Gastrocnemius medialis (tissue), 4 donors: ENCODE results near the gene KMT5B. TPM values are rescaled to one million over a fixed set of nuclear protein-coding genes. Genes with fewer than 3 reads are reported as not detected.

ENCODE experiments used
- ATAC-seq, 2 donors: fragments of 150-250 bp; one replicate each; pipeline ENCODE4 v1.9.1; 2016
- DNase-seq, 2 donors: peaks; one replicate each; pipeline ENCODE4 v3.0.0-alpha.2; 2019
- H3K27ac ChIP-seq, 4 donors: fragments of 200-600 bp; sonication (generic); 1 replicate in 1 of 4; 2 replicates in 3 of 4; pipeline ENCODE4 v1.5.1; 2016 to 2018; ENCODE audit warnings: mild to moderate bottlenecking in 2 of 4, moderate library complexity in 1 of 4
- H3K27me3 ChIP-seq, 3 donors: fragments of 200-600 bp; sonication (generic) in 2 of 3; 1 replicate in 1 of 3; 2 replicates in 2 of 3; pipeline versions ENCODE4 v1.5.1 to v1.6.0; 2016 to 2019; ENCODE audit warnings: mild to moderate bottlenecking in 1 of 3, moderate library complexity in 1 of 3
- H3K36me3 ChIP-seq, 2 donors: fragments of 200-600 bp; sonication (generic) in 1 of 2; one replicate each; pipeline ENCODE4 v1.5.1; 2017 to 2018
- H3K4me1 ChIP-seq, 2 donors: fragments of 200-600 bp; sonication (generic) in 1 of 2; one replicate each; pipeline ENCODE4 v1.5.1; 2016 to 2017; ENCODE audit warnings: mild to moderate bottlenecking in 2 of 2
- H3K4me3 ChIP-seq, 4 donors: fragments of 200-600 bp; sonication (generic) in 3 of 4; 1 replicate in 1 of 4; 2 replicates in 3 of 4; pipeline ENCODE4 v1.5.1; 2016 to 2019; ENCODE audit warnings: mild to moderate bottlenecking in 2 of 4
- H3K9me3 ChIP-seq, 3 donors: fragments of 200-600 bp; sonication (generic) in 2 of 3; 1 replicate in 1 of 3; 2 replicates in 2 of 3; pipeline ENCODE4 v1.5.1; 2016 to 2019
- POLR2A ChIP-seq, 2 donors: fragments of 450-650 bp; IDR thresholded peaks; one replicate each; pipeline ENCODE4 v1.6.1; 2017; ENCODE audit warnings: antibody characterized with exemption in 2 of 2, mild to moderate bottlenecking in 2 of 2, moderate library complexity in 2 of 2
- in situ Hi-C, 4 donors: fragments of 200-750 bp; cut with MboI; loops; one replicate each; pipeline versions ENCODE4 v1.15.0 to v1.8.0; 2017; ENCODE audit warnings: low sequenced_read_pairs in 4 of 4
- intact Hi-C: fragments of 100-400 bp; cut with DNase I; formaldehyde crosslinking; loops from one replicate; pipeline ENCODE4 v1.15.1; 2023; ENCODE audit warnings: low total_unique reads
- total RNA-seq, 4 donors: library from RNA; depleted of rRNA; stranded (reverse); fragments of >200 nt; gene quantifications; one replicate each; pipeline versions ENCODE4 v1.1.0 to v1.2.3, GENCODE V29; 2016
- TF ChIP-seq, protein P1 (sequence below), 5 experiments: fragments of 450-650 bp in 3 of 5; fragments of 200-600 bp in 2 of 5; sonication (generic) in 2 of 5; IDR thresholded peaks in 4 of 5; conservative IDR thresholded peaks in 1 of 5; 1 replicate in 4 of 5; 2 replicates in 1 of 5; pipeline ENCODE4 v1.5.1; 2016 to 2019; ENCODE audit warnings: antibody characterized with exemption in 5 of 5, mild to moderate bottlenecking in 3 of 5, moderate library complexity in 3 of 5

Gene KMT5B
- total RNA-seq, 4 donors from 2014 or later: 17.3 to 21.0 (median 19.2) TPM

DNA sequence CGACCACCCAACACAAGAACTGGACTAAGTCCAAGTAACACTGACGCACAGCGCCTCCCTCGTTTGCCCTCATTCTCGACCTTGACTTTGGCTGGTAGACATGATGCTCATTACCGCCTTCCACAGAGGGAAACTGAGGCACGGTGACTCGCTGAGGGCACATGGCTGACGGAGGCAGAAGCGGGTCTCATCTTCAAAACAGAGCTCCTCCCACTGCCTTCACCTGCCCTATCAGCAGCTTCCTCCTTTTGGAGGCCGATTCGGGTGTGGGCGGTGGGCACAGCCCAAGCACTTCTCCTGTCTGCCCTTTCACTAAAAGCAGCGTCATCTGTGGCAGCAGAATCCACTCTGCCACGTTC lies 2.0 kb upstream of the KMT5B start:
- in situ Hi-C loops (no loop called here), intact Hi-C loops (loop anchor here (2.0 to 10.0 kb wide), 2 partner anchors 624 to 690 kb away; partner anchors contain the start of genes IGHMBP2 and MRPL21)
- Histone ChIP-seq H3K27ac (peak overlapping the region; percentile 89 to 100 (median 96)), H3K36me3 (no peaks in the 10 kb centered on the region), H3K9me3 (no peaks in the 10 kb centered on the region), H3K27me3 (no peaks in the 10 kb centered on the region), H3K4me1 (peaks cover 28 to 31% of the 10 kb centered on the region in 2 donors), H3K4me3 (no peak overlapping the region)
- TF ChIP-seq POLR2A (IDR thresholded peaks at IDR 0.05): no peak
- ATAC-seq (no peak), DNase-seq (peak in 1 of 2 donors; percentile 24)

DNA sequence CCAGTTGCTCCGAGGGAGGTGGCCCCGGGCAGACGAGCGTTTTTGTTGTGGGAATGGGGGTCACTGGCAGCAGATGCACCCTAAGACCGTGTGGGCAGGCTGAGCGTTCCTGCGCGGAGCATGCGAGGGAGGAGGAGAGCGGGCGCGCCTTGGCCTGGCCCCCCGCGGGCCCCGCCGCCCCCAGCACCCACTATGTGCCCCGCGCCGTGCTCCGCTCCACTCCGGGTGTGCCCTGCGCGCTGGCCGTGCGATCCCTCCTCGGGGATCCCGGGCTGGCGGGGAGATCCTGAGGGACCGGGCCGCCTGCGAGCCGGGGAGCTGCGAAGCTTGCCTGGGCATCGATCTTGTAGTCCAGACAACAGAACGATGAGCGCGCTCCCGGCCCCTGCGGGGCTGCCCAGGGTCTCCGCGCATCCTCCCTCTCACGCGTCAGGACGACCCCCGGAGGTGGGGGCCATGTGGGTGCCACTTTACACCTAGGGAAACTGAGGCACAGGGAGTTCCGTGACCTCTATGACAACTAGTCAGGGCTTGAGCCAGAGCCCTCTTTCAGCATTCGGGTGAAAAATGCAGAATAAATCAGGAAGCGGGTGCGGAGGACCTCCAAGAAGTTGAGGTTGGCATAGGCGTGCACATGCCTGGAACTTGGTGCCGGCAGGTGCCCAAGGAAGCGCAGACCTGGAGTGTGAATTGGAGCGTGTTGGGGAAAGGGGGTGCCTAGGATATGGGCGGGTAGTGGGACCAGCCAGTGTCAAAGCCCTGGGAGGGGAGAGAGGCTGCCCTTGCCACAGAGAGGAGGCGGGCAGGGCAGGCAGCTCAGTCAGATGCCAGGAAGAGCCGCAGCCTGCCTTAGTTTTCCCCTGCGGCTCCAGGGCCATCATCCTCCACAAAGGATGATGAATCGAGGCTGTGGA lies 1.3 kb upstream of the KMT5B start:
- in situ Hi-C loops (no loop called here), intact Hi-C loops (loop anchor here (2.0 to 10.0 kb wide), 2 partner anchors 624 to 690 kb away; partner anchors contain the start of genes IGHMBP2 and MRPL21)
- Histone ChIP-seq H3K4me1 (peaks cover 33 to 34% of the 10 kb centered on the region in 2 donors), H3K27me3 (no peaks in the 10 kb centered on the region), H3K36me3 (no peaks in the 10 kb centered on the region), H3K4me3 (peak overlapping the region; percentile 69 to 99 (median 91)), H3K9me3 (no peaks in the 10 kb centered on the region), H3K27ac (peak overlapping the region; percentile 89 to 100 (median 96))
- ATAC-seq (no peak), DNase-seq (peak in 1 of 2 donors; percentile 31)
- no peak for TF ChIP-seq POLR2A (IDR thresholded peaks at IDR 0.05)
- TF ChIP-seq, protein P1, sequence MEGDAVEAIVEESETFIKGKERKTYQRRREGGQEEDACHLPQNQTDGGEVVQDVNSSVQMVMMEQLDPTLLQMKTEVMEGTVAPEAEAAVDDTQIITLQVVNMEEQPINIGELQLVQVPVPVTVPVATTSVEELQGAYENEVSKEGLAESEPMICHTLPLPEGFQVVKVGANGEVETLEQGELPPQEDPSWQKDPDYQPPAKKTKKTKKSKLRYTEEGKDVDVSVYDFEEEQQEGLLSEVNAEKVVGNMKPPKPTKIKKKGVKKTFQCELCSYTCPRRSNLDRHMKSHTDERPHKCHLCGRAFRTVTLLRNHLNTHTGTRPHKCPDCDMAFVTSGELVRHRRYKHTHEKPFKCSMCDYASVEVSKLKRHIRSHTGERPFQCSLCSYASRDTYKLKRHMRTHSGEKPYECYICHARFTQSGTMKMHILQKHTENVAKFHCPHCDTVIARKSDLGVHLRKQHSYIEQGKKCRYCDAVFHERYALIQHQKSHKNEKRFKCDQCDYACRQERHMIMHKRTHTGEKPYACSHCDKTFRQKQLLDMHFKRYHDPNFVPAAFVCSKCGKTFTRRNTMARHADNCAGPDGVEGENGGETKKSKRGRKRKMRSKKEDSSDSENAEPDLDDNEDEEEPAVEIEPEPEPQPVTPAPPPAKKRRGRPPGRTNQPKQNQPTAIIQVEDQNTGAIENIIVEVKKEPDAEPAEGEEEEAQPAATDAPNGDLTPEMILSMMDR (IDR thresholded peaks at IDR 0.05 in 4 of 5, conservative IDR thresholded peaks at IDR 0.05 in 1 of 5): no peak

DNA sequence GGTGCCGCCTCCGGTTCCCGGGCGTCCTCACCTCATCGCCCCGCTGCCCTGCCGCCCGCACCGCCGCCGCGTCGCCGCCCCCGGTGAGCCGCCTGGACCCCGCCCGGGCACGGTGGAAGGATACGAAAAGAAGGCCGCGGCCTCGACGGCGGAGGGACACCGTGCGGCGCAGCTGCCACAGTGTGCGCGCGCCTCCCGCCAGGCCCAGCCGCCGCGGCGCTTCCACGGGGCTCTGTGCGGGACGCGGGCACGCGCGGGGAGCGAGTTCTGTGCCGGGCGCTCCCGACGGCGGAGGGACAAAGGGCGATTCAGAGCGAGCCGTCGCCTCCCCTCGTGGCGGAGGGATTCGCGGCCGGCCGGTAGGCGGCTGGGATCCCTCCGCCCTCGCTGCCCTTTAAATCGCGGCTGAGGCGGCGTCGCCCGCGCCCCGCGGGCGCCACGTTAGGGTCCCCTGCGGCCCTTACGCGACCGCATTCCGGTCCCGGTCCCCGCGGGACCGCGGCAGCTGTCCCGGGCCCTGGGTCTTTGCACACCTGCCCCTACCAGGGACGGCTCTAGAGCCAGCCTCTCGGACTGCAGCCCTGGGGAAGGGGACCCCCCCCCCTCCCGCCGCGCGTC lies 568 bp upstream of the KMT5B start:
- Histone ChIP-seq H3K4me3 (peak overlapping the region; percentile 69 to 99 (median 91)), H3K9me3 (no peaks in the 10 kb centered on the region), H3K27me3 (no peaks in the 10 kb centered on the region), H3K36me3 (no peaks in the 10 kb centered on the region), H3K4me1 (peaks cover 41 to 42% of the 10 kb centered on the region in 2 donors), H3K27ac (peak overlapping the region; percentile 89 to 100 (median 96))
- in situ Hi-C loops: no loop called here
- ATAC-seq (peak; percentile 33 to 37), DNase-seq (peak; percentile 81 to 87)
- TF ChIP-seq, protein P1 (IDR thresholded peaks at IDR 0.05 in 4 of 5, conservative IDR thresholded peaks at IDR 0.05 in 1 of 5): peak in 4 of 5 experiments; percentile 12 to 68 (median 38)
- TF ChIP-seq POLR2A (IDR thresholded peaks at IDR 0.05): peak; percentile 79 to 90
- intact Hi-C loops: loop anchor here (2.0 to 10.0 kb wide), 4 partner anchors 59 to 691 kb away; partner anchors contain the start of genes CHKA, IGHMBP2 and MRPL21

DNA sequence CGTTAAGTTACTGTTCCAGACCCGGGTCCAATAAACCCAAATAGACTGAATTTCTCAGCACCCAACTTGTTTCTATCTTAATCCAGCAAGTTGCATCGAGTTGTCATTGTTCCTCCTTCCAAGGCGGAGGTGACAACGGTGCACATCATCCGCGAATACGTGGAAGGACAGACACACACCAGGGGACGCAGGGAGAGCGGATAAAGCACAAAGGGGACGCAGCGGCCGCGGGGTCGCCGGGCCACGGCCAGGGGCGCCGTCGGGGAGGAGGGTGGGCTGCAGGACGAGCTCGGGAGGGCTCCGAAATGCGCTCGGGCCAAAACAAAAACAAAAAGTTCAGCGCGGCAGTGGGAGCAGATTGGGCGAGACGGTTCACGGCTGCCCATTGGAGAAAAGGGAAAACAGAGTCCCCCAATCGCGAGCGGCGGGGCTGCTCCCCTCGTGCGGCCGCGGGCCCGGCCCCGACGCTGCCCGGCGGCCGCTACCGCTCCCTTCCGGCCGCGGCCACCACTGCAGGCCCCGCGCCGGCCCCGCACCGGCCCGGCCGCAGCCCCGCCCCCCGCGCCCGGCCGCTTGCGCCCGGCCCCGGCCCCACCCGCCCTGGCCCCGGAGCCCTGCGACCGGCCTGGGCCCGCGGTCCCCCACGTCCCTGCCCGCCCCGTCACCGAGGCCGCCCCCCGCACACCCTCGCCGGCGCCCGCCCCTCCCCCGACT lies 518 bp downstream of the KMT5B start:
- peak; percentile 32 to 45 for ATAC-seq
- H3K27me3 ChIP-seq: no peaks in the 10 kb centered on the region
- peak overlapping the region; percentile 89 to 100 (median 96) for H3K27ac ChIP-seq
- TF ChIP-seq POLR2A (IDR thresholded peaks at IDR 0.05): peak; percentile 43
- TF ChIP-seq, protein P1 (IDR thresholded peaks at IDR 0.05 in 4 of 5, conservative IDR thresholded peaks at IDR 0.05 in 1 of 5): peak in 4 of 5 experiments; percentile 12 to 57 (median 38)
- peaks cover 44 to 46% of the 10 kb centered on the region in 2 donors for H3K4me1 ChIP-seq
- H3K4me3 ChIP-seq: peak overlapping the region; percentile 69 to 98 (median 91)
- no peaks in the 10 kb centered on the region for H3K36me3 ChIP-seq
- in situ Hi-C loops: no loop called here
- no peaks in the 10 kb centered on the region for H3K9me3 ChIP-seq
- intact Hi-C loops: loop anchor here (2.0 to 10.0 kb wide), 3 partner anchors 60 to 692 kb away; partner anchors contain the start of genes CHKA, IGHMBP2 and MRPL21
- peak; percentile 62 to 71 for DNase-seq
